ENCODE results near the gene CACNG7.
A peak's percentile ranks its signal among the peaks of the same experiment; 100 is the strongest.
"Not testable (repeated sequence)": the region's sequence is repeated elsewhere in the genome, so short reads cannot be mapped to it uniquely, and the experiment has no call there.

CACNG7 gene, protein sequence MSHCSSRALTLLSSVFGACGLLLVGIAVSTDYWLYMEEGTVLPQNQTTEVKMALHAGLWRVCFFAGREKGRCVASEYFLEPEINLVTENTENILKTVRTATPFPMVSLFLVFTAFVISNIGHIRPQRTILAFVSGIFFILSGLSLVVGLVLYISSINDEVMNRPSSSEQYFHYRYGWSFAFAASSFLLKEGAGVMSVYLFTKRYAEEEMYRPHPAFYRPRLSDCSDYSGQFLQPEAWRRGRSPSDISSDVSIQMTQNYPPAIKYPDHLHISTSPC

DNA sequence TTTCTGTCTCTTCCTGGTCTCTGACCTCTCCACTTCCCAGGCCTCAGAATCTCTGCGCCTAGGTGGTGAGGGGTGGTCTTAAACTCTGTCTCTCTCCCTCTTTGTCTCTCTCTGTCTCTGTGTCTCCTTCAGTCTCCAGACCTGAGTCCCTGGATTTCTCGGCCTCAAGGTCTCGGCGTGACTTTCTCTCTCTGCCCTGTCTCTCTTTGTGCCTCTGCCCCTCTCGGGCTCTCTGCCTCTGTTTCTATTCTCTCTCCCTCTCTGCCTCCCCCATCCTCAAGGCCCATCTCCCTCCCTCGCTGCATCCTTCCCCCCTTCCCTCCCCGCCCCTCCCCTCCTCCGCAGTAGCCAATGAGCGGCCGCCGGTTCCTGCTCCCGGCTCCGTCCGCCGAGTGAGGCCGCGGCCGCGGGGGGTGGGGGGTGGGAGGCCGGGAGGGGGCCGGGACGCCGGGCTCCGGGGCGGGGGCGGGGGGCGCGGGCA, at the start of gene CACNG7:
Gene CACNG7, plus strand, starts transcription at position 344 of the 481 bp plus-strand sequence. CDS start 3,554 bp downstream, outside the sequence.
- DNase-seq, result no peak

DNA sequence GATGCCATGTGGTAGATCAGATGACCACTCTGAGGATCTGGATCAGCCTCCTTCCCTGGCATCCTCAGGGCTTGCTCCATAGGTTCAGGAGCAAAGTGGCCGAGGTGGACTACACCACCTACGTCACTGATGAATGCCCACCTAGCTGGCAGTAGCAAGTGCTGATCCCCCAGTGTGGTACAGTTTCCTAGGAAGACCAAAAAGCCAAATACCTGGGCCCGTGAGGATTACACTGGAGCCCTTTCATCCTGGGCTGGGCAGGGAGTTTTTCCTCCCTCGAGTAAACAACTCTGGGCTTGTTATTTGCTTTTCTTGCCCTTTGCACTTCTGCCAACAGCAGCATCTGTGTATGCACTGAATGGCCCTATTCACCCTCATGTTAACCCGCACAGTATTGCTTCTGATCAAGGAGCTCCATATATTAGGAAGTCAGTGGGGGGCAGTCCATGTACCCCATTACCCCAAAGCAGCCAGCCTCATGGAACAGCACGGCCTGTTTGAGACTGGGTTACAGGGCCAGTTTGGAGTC, 44.7 kb upstream of the CACNG7 start:
- DNase-seq, result no peak

DNA sequence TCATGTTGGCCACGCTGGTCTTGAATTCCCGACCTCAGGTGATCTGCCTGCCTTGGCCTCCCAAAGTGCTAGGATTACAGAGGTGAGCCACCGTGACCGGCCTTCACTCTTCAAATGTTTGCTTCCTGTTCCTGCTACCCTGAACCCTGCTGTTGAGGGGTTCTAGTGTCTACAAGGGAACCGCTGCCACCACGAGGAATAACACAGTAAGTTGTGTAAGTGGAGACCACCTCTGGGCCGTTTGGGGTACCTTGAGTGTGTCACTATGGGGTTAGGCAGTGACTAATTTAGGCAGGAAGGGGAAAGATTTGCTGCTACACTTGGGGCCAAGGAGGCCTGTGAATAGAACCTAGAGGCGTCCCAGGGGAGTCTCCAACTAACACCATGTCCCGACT, 43.6 kb upstream of the CACNG7 start:
- DNase-seq, result no peak

DNA sequence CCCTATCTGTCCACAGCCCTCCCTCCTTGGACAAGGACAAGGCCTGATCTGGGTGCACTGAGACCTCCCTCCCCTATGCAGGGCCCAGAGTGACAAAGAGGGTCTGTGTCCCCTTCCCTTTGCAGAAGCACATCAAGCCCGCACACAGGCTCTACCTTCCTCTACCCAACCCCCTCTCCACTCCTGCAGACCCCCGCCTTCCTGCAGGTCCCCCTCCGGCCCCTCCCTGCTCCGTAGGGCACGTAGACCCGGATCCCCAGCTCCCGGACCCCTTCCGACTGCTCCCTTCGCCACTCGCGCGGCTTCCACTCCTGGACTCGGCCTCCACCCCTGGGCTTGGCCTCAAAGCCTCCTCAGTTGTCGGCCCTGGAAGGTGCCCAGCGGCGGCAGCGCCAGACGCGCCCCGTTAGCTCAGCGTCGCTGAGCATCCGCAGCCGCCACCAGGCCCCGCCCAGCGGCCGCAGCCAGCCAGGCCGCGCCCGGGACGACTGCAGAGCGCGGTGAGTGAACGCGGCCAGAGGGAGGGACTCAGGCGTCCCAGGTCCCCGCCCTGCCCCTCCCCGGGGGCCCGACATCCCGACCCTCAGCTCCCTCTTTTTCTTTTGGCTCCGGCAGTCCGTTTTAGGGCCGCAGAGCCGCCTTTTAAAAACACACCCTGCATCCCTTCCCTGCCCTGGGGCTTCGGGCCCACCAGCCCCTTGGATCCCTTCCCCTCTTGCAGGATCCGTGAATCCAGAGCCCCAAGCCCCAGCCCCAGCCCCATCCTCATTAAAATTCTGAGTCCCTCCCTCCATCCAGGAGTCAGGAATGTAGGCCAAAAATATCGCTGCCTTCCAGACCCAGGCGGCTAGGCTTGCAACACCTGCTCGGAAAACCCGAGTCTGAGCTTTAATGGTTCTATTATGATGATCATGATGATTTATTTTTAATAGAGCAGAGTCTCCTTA, 42.9 kb upstream of the CACNG7 start:
- peak; percentile 50 for DNase-seq

DNA sequence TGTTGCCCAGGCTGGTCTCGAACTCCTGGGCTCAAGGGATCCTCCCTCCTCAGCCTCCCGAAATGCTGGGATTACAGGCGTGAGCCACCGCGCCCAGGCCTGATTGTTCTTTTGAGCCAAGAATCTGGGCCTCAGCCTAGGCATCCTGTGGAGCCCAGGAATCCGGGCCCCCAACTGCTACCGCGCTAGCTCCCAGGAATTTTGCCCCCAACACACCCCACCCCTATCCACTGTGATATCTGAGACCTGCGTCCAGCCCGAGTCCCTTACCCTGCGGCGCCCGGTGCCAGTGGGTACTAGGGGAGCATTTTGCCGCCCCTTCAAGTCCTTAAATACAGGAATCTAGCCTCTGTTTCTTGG, 42.2 kb upstream of the CACNG7 start:
- no peak for DNase-seq

DNA sequence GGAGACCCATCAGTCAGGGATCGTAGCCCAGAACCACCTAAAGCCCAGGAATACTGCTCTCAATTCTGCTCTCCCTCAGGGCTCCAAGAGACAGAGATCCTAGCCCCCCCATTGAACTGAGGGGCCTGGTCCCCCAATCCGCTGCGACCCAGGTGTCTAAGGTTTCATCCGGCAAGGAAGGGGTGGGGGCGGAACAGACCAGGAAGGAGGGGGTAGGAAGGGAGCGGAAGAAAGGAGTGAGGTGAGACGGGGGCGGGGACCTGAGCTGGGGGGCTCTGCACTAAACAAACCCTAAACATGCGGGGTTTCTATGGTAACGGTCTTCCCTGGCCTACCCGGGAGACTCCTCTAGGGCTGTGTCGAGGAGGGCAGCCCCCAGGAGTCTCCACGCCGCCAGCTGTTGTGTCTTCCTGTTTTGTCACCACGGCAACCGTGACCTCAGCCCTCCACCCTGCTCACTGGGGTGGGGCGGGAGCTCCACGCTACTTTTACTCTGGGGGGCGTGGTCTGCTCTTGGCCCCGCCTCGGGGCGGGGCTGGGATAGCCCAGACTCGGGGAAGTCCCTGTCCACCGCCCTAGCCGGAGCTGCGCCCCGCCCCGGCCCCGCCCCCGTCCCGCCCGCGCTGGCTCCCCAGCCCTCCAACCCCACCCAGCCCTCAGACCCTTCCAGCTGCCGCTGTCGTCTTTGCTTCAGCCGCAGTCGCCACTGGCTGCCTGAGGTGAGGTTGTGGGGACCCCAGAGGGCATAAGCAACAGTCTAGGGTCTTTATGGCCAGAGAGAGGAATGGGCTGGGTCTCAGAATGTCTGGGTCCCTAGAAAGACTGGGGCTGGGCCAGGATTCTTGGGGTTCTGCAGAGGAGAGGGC, 41.6 kb upstream of the CACNG7 start, which contains the start of gene MYADM:
Gene MYADM, plus strand, starts transcription at position 659 of the 866 bp plus-strand sequence. CDS start 5,647 bp downstream, outside the sequence.
- peak; percentile 98 for DNase-seq

DNA sequence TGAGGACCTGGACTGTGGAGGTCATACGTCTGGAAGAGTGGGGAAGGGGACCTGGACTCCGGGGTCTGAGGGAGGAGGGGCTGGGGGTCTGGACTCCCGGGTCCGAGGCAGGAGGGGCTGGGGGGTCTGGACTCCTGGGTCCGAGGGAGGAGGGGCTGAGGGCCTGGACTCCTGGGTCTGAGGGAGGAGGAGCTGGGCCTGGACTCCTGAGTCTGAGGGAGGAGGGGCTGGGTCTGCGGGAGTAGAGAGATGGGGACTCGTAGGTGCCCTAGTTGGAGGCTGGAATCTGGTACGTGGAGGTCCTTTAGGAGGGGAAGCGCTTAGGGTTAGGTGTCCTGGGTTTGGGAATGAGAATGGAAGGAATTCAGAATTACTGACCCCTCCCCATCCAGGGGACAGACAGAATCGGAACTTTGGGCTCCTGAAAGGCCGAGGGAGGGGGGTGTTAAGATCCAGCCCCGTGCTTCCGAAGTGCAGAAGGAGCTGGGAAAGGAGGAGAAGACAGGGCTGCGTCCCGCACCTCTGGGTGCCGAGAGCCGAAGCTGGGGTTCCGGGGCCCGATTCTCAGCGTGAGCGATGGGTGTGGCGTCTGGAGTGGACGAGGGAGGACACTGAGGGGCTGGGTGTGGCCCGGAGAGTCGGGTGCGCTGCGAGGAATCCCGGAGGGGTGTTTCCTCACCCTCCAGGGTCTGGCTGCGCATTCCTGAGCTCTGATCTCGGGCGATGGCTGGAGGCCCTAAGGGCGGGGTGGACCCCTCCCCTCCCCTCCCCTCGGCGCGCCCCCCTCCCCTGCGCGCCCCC, 40.8 kb upstream of the CACNG7 start:
- DNase-seq, result peak; percentile 33

DNA sequence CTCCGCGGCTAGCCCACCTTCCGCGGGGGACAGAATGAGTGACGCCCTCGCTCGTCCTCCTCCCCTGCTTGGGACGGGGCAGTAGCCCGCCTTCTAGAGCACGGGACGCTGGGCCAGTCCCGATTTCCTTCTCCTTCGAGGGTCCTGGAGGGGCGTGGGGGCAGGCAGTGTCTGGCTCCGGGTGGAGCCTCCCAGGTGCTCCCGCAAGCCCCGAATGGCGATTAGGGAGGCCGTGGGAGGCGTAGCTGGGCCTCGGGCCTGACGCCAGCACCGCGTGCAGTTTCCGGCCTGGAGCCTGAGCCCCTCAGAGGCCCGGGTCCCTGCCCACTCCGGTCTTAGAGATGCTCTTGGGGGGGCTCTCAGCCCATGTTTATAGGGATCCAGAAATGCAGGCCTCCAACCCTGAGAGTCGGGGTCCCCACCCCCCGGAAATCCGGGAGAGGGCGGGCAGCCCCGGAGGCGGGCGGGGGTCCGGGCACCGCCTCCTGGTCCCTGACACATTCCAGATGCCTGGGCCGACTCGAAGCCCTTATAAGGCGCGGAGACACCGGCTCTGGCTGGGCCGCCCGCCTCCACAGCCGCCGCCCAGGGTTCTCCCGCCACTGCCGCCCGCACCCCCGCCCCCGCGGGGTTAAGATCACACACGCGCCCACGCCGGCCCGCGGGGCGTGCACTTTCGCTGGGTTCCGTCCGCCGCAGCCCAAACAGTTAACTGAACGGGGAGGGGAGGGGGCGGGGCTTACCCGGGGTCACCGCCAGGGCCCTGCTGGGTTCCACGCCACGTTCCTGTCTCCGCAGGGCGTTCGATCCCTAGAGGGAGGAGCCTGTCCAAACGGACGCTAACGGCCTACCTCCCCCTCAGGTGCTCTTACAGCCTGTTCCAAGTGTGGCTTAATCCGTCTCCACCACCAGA, 39.9 kb upstream of the CACNG7 start:
- DNase-seq, result peak; percentile 80

DNA sequence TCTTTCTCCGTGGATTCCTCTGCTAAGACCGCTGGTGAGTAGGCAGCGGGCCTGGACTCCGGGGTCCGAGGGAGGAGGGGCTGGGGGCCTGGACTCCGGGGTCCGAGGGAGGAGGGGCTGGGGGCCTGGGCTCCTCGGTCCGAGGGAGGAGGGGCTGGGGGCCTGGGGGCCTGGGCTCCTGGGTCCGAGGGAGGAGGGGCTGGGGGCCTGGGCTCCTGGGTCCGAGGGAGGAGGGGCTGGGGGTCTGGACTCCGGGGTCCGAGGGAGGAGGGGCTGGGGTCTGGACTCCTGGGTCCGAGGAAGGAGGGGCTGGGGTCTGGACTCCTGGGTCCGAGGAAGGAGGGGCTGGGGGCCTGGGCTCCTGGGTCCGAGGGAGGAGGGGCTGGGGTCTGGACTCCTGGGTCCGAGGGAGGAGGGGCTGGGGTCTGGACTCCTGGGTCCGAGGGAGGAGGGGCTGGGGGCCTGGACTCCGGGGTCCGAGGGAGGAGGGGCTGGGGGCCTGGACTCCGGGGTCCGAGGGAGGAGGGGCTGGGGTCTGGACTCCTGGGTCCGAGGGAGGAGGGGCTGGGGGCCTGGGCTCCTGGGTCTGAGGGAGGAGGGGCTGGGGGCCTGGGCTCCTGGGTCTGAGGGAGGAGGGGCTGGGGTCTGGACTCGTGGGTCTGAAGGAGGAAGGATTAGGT, 39.1 kb upstream of the CACNG7 start:
- not testable (repeated sequence) for DNase-seq

DNA sequence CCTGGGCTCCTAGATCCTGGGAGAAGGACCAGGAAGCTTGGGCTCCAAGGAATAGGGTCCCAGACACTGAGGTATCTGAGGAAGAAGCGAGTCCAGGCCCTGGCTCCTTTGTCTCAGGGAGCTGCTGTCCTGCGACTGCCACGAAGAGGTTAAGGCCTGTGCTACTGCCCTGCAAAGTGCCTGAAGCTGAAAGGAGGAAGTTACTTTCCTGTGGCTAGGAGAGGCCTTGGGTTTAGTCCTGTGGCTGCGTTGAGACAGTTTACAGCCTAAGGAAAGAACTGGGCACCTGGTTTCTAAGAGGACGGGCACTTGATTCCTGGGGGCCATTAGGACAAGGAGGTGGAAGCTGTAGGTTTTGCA, 38.6 kb upstream of the CACNG7 start:
- DNase-seq, result no peak

DNA sequence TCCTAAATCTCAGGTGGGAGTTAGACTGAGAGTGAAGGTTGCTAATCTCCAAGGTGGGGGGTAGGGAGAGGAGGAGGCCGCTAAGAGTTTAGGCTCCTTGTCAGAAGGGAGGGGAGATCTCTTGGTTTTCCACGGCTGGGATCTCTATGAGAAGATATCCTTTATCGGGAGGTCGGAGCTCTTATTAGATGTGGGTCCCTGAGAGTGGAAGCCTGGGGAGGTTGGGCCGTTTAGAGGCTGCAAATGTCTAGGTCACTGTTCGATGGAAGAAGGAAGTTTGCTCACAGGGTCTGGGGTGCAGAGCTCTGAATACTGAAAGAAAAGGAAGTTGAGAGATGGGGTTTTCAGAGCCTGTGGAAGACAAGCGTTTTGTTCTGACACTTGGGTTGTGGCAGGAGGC, 37.6 kb upstream of the CACNG7 start:
- DNase-seq, result no peak

DNA sequence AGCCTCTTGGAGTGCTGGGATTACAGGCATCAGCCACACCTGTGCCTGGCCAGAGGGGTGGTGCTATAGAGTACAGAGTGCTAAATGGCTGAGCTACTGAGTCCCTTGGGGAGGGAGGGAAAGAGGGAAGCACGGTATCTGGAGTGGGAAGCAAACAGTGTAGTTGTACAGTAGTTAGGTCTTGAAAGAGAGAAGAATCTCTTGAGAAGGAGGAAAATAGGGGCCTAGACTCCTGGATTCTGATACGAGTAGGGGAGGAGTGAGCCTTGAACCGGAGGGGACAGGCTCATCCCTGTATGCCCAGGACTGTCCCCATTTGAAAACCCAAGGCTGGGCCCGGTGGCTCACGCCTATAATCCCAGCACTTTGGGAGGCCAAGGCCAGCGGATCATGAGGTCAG, 36.3 kb upstream of the CACNG7 start:
- DNase-seq, result no peak

DNA sequence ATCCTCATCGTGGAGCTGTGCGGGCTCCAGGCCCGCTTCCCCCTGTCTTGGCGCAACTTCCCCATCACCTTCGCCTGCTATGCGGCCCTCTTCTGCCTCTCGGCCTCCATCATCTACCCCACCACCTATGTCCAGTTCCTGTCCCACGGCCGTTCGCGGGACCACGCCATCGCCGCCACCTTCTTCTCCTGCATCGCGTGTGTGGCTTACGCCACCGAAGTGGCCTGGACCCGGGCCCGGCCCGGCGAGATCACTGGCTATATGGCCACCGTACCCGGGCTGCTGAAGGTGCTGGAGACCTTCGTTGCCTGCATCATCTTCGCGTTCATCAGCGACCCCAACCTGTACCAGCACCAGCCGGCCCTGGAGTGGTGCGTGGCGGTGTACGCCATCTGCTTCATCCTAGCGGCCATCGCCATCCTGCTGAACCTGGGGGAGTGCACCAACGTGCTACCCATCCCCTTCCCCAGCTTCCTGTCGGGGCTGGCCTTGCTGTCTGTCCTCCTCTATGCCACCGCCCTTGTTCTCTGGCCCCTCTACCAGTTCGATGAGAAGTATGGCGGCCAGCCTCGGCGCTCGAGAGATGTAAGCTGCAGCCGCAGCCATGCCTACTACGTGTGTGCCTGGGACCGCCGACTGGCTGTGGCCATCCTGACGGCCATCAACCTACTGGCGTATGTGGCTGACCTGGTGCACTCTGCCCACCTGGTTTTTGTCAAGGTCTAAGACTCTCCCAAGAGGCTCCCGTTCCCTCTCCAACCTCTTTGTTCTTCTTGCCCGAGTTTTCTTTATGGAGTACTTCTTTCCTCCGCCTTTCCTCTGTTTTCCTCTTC, 35.1 kb upstream of the CACNG7 start:
- DNase-seq, result no peak

DNA sequence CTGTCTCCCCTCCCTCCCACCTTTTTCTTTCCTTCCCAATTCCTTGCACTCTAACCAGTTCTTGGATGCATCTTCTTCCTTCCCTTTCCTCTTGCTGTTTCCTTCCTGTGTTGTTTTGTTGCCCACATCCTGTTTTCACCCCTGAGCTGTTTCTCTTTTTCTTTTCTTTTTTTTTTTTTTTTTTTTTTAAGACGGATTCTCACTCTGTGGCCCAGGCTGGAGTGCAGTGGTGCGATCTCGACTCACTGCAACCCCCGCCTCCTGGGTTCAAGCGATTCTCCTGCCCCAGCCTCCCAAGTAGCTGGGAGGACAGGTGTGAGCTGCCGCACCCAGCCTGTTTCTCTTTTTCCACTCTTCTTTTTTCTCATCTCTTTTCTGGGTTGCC, 34.5 kb upstream of the CACNG7 start:
- no peak for DNase-seq

DNA sequence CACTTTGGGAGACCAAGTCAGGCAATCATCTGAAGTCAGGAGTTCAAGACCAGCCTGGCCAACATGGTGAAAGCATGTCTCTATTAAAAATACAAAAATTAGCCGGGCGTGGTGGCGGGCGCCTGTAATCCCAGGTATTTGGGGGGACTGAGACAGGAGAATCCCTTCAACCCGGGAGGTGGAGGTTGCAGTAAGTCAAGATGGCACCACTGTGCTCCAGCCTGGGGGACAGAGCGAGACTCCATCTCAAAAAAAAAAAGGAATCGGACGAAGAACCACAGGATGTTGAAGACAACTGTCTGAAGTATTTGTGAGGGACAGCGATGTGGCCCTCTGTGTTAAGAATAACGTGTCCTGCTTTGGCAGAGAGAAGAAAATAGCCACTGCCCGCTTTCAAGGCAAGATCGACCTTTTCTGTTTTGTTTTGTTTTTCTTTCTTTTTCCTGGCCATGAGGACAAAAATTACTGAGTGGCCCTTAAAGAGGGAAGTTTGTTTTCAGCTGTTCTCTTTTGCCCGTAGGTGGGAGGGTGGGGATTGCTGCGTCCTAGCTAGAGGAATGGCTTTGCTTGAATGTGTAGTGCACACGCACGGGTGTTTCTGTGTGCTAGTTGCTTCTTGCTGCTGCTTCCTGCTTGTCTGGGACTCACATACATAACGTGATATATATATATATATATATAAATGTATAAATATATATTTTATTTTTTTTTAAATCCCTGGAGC, 33.3 kb upstream of the CACNG7 start:
- no peak for DNase-seq

DNA sequence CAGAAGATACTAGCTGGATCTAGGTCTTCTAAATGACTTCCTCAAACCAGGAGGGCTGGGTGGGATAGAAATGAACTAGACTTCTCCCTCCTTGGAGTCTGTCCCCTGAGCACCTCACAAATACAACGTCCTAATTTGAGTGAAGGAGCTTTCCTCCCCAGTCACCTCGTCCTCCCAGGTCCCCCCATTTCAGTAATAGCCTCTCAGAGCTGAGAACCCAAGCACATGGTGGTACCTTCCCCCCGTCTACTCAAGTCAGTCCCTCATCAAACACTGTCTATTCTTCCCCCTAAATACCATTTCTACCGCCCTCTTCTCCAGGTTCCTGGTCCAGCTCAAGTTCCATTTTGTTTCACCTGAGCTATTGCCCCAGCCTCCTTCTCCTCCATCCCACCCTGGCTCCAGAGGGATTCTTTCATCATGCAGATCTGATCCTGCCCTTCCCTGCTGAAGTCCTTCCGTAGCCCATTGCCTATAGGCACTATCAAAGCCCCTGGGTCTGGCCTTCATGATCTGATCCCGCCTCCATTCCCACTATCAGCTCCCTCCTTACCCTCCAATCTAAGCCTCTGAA, 32.3 kb upstream of the CACNG7 start:
- DNase-seq, result no peak

DNA sequence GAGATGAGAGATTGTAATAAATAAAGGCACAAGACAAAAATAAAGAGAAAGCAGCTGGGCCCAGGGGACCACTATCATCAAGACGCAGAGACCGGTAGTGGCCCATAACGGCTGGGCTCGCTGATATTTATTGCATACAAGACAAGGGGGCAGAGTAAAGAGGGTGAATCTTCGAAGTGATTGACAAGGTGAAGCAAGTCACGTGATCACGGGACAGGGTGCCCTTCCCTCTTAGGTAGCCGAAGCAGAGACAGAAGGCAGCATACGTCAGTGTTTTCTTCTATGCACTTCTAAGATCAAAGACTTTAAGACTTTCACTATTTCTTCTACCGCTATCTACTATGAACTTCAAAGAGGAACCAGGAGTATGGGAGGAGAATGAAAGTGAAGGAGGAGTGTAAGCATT, 31.7 kb upstream of the CACNG7 start:
- peak; percentile 21 for DNase-seq

DNA sequence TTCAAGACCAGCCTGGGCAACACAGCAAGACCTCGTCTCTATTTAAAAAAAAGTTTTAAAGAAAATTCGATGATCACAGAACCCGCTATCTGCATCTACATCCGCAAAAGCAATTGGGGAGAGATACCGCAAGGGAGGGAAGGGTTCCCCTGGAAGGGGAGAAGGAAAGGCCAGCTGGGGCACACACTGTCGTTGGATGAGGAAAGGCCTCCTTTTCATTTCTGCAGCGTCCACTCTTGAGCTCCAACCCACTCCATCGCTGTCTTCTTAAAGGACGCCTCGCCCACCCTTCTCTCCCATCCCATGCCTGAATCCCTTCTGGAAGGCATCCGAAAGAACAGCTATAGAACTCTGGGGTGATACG, 30.3 kb upstream of the CACNG7 start:
- no peak for DNase-seq
